HepG2 (cell line): ENCODE results near the gene SLIT3. TPM values are rescaled to one million over a fixed set of nuclear protein-coding genes. Genes with fewer than 3 reads are reported as not detected.

ENCODE experiments used
- ATAC-seq: fragments of 200-7000 bp; cut with Tn5 transposase; 3 replicates; pipeline ENCODE4 v1.9.1; 2020; ENCODE audit warnings: mild to moderate bottlenecking, moderate library complexity
- BruUV-seq: library from RNA; stranded (reverse); fragments of 400-500 nt; replicated peaks from 2 replicates; lab custom pipeline; 2021; lab: Mats Ljungman, UMichigan
- CTCF ChIA-PET: fragments of 300-600 bp; formaldehyde crosslinking; extraction: SDS; loops from one replicate; lab custom pipeline; 2021; ENCODE audit warnings: low total read pairs, inconsistent platforms, low intra/inter-chr PET ratio; lab: Yijun Ruan, JAX
- POLR2A ChIA-PET: fragments of 350-600 bp; sonication (Branson Sonifier 250); formaldehyde crosslinking; loops from one replicate; lab custom pipeline; 2020; ENCODE audit warnings: antibody characterized with exemption, inconsistent platforms; lab: Yijun Ruan, JAX
- DNase-seq: peaks from one replicate; pipeline ENCODE4 v3.0.0-alpha.2; 2015; ENCODE audit warnings: low spot score
- FAIRE-seq: peaks from 3 replicates; lab custom pipeline; 2011; peaks lifted over from hg19 to GRCh38; lab: Jason Lieb, UNC
- H2AFZ ChIP-seq: one replicate; pipeline ENCODE4 v1.6.1; 2011; ENCODE audit warnings: low read length, inconsistent platforms
- H3K27ac ChIP-seq: fragments of 300-600 bp; 3 replicates; pipeline ENCODE4 v1.8.0; 2011; ENCODE audit warnings: mixed run types, mild to moderate bottlenecking, mixed read lengths, low read length, inconsistent platforms; ENCODE audit not compliant: insufficient read depth; ENCODE audit errors: extremely low read length
- H3K27me3 ChIP-seq, 2 experiments: fragments of 200-600 bp in 1 of 2; 2 replicates in 1 of 2; 3 replicates in 1 of 2; pipeline versions ENCODE4 v1.6.0 to v1.8.0; 2011; ENCODE audit warnings: low read length in 2 of 2, mild to moderate bottlenecking in 2 of 2, moderate library complexity in 2 of 2, inconsistent platforms in 1 of 2; ENCODE audit not compliant: insufficient read depth in 2 of 2, control insufficient read depth in 1 of 2
- H3K36me3 ChIP-seq, 2 experiments: fragments of 200-600 bp in 1 of 2; replicated peaks in 1 of 2; 2 replicates in 1 of 2; 3 replicates in 1 of 2; pipeline versions ENCODE4 v1.5.1 to v1.8.0; 2011; ENCODE audit warnings: low read length in 2 of 2, inconsistent platforms in 1 of 2; ENCODE audit not compliant: insufficient read depth in 2 of 2, control insufficient read depth in 1 of 2
- H3K4me1 ChIP-seq: 2 replicates; pipeline ENCODE4 v1.5.1; 2012; ENCODE audit warnings: low read length, inconsistent platforms; ENCODE audit not compliant: insufficient read depth
- H3K4me2 ChIP-seq: 2 replicates; pipeline ENCODE4 v1.6.0; 2011; ENCODE audit warnings: low read depth, low read length, inconsistent platforms
- H3K4me3 ChIP-seq, 3 experiments: fragments of 200-600 bp in 1 of 3; sonication (generic), shearing (Covaris generic) in 1 of 3; replicated peaks in 1 of 3; 2 replicates each; pipeline ENCODE4 v1.5.1; 2011 to 2016; ENCODE audit warnings: low read length in 3 of 3, inconsistent platforms in 2 of 3, low read depth in 2 of 3, mild to moderate bottlenecking in 2 of 3, control low read depth in 1 of 3, mixed read lengths in 1 of 3; ENCODE audit not compliant: insufficient read depth in 1 of 3
- H3K79me2 ChIP-seq: one replicate; pipeline ENCODE4 v1.6.1; 2011; ENCODE audit warnings: low read length, inconsistent platforms; ENCODE audit not compliant: insufficient read depth
- H3K9ac ChIP-seq: 2 replicates; pipeline ENCODE4 v1.6.0; 2011; ENCODE audit warnings: mild to moderate bottlenecking, low read depth, low read length, inconsistent platforms; ENCODE audit not compliant: insufficient read depth
- H3K9me3 ChIP-seq: 2 replicates; pipeline ENCODE4 v1.5.1; 2012; ENCODE audit warnings: mild to moderate bottlenecking, low read length
- H4K20me1 ChIP-seq: 2 replicates; pipeline ENCODE4 v1.6.0; 2011; ENCODE audit warnings: inconsistent platforms, mild to moderate bottlenecking, low read length, moderate library complexity; ENCODE audit not compliant: insufficient read depth
- AGO1 ChIP-seq: fragments of 200-400 bp; formaldehyde crosslinking; IDR thresholded peaks from 2 replicates; pipeline ENCODE4 v1.6.1; 2017; ENCODE audit warnings: mild to moderate bottlenecking, low read depth, low read length, moderate library complexity; ENCODE audit not compliant: poor library complexity, severe bottlenecking
- CBFB ChIP-seq: sonication (generic); formaldehyde crosslinking; IDR thresholded peaks from 2 replicates; pipeline ENCODE4 v1.4.0; 2020; ENCODE audit warnings: missing genetic modification reagents
- CHCHD3 ChIP-seq: sonication (generic); formaldehyde crosslinking; IDR thresholded peaks from 2 replicates; pipeline ENCODE4 v1.8.0; 2022; ENCODE audit warnings: mild to moderate bottlenecking, missing genetic modification reagents, moderate library complexity
- ESRRA ChIP-seq: sonication (generic); formaldehyde crosslinking; IDR thresholded peaks from 2 replicates; pipeline ENCODE4 v1.5.1; 2020; ENCODE audit warnings: mild to moderate bottlenecking, low read depth, missing genetic modification reagents
- GATAD1 ChIP-seq: IDR thresholded peaks from 2 replicates; pipeline ENCODE4 v1.6.1; 2016; ENCODE audit warnings: missing genetic modification reagents, missing compliant biosample characterization
- GPBP1L1 ChIP-seq: sonication (generic); formaldehyde crosslinking; IDR thresholded peaks from 2 replicates; pipeline ENCODE4 v1.5.0; 2020; ENCODE audit warnings: mild to moderate bottlenecking, missing genetic modification reagents
- HCFC1 ChIP-seq: fragments of 150-350 bp; IDR thresholded peaks from 2 replicates; pipeline ENCODE4 v1.6.1; 2014; ENCODE audit warnings: low read depth, low read length
- KDM4B ChIP-seq: sonication (generic); formaldehyde crosslinking; IDR thresholded peaks from 2 replicates; pipeline ENCODE4 v1.4.0; 2020; ENCODE audit warnings: missing genetic modification reagents
- MTF1 ChIP-seq: sonication (generic); formaldehyde crosslinking; IDR thresholded peaks from 2 replicates; pipeline ENCODE4 v1.5.0; 2020; ENCODE audit warnings: missing genetic modification reagents
- NCOA2 ChIP-seq: sonication (generic); formaldehyde crosslinking; IDR thresholded peaks from 2 replicates; pipeline ENCODE4 v1.8.0; 2022; ENCODE audit warnings: inconsistent platforms
- REST ChIP-seq, 2 experiments: IDR thresholded peaks; 2 replicates each; pipeline ENCODE4 v1.6.1; 2011 to 2012; ENCODE audit warnings: low read length in 2 of 2, borderline replicate concordance in 1 of 2, low read depth in 1 of 2, mild to moderate bottlenecking in 1 of 2, moderate library complexity in 1 of 2
- ZC3H13 ChIP-seq: sonication (generic); formaldehyde crosslinking; IDR thresholded peaks from 2 replicates; pipeline ENCODE4 v1.8.1; 2023; ENCODE audit warnings: mild to moderate bottlenecking, missing genetic modification reagents, moderate library complexity
- ZFAT ChIP-seq: sonication (generic); formaldehyde crosslinking; conservative IDR thresholded peaks from 2 replicates; pipeline ENCODE4 v1.8.1; 2023; ENCODE audit warnings: missing genetic modification reagents, inconsistent platforms
- ZFP90 ChIP-seq: sonication (generic); formaldehyde crosslinking; IDR thresholded peaks from 2 replicates; pipeline ENCODE4 v1.8.0; 2022; ENCODE audit warnings: missing genetic modification reagents, mild to moderate bottlenecking, inconsistent platforms, borderline replicate concordance
- ZNF446 ChIP-seq: sonication (generic); formaldehyde crosslinking; IDR thresholded peaks from 2 replicates; pipeline ENCODE4 v1.5.0; 2020; ENCODE audit warnings: mild to moderate bottlenecking, missing genetic modification reagents
- ZNF562 ChIP-seq: sonication (generic); formaldehyde crosslinking; IDR thresholded peaks from 2 replicates; pipeline ENCODE4 v1.8.0; 2022; ENCODE audit warnings: missing genetic modification reagents, borderline replicate concordance
- ZNF652 ChIP-seq: IDR thresholded peaks from 2 replicates; pipeline ENCODE4 v1.6.1; 2016; ENCODE audit warnings: low read depth, borderline replicate concordance
- ZSCAN30 ChIP-seq: sonication (generic); formaldehyde crosslinking; IDR thresholded peaks from 2 replicates; pipeline ENCODE4 v1.5.0; 2020; ENCODE audit warnings: mild to moderate bottlenecking, missing genetic modification reagents
- WGBS: methylation state at CpG from one replicate; pipeline ENCODE4 v1.1.6; 2017; ENCODE audit warnings: low lambda C conversion rate; 5-methylcytosine and 5-hydroxymethylcytosine counted together
- in situ Hi-C: cut with HindIII; loops from 2 replicates; pipeline ENCODE4 v1.10.0; 2017; ENCODE audit warnings: low pct_unique_long_range_greater_than_20kb; ENCODE audit not compliant: extremely low pct_ligation_motif_present
- intact Hi-C: fragments of 100-400 bp; cut with micrococcal nuclease; formaldehyde crosslinking; loops from one replicate; pipeline ENCODE4 v1.10.0; 2022; ENCODE audit not compliant: unreplicated experiment
- polyA plus RNA-seq, 8 experiments: library from polyadenylated mRNA; depleted of rRNA in 3 of 8; stranded (reverse) in 7 of 8; unstranded in 1 of 8; fragments of >200 nt; fragmentation: Illumina TruSeq in 4 of 8; extraction: Trizol in 4 of 8; gene quantifications; 2 replicates each; pipeline versions ENCODE4 v1.2.1 to v1.2.3, GENCODE V29; 2011 to 2016; ENCODE audit warnings: low read depth in 4 of 8, missing spikeins in 1 of 8, mixed read lengths in 1 of 8; ENCODE audit not compliant: insufficient read depth in 1 of 8
- total RNA-seq, 5 experiments: library from RNA; depleted of rRNA; stranded (reverse); fragments of >200 nt; fragmentation: Illumina TruSeq; extraction: Trizol; gene quantifications; 2 replicates each; pipeline ENCODE4 v1.2.3, GENCODE V29; 2016; ENCODE audit warnings: low read depth in 1 of 5

Gene SLIT3
- total and polyA plus RNA-seq, 2 of the 13 experiments (the other 11 are each of a cell fraction or from before 2014, with no cell fraction given) = not detected

- Histone ChIP-seq H3K9ac (no peak overlapping the region), H2AFZ (no peak overlapping the region), H4K20me1 (no peaks in the 10 kb centered on the region), H3K27me3 (peaks cover 4 to 42% of the 10 kb centered on the region in 2 experiments), H3K27ac (no peak overlapping the region), H3K79me2 (no peaks in the 10 kb centered on the region), H3K4me3 (no peak overlapping the region), H3K9me3 (no peaks in the 10 kb centered on the region), H3K36me3 (no peaks in the 10 kb centered on the region), H3K4me2 (no peak overlapping the region), H3K4me1 (no peaks in the 10 kb centered on the region)
- intact Hi-C loops = no loop called here
- WGBS = 4% methylated on average over 5 of the region's 5 CpGs
- in situ Hi-C loops = no loop called here
- TF ChIP-seq ZNF446 (no peak), NCOA2 (CRISPR knock-in tag) (no peak), ZNF562 (CRISPR knock-in tag) (no peak), CBFB (CRISPR knock-in tag) (no peak), GATAD1 (CRISPR knock-in tag) (no peak), ESRRA (CRISPR knock-in tag) (no peak), ZNF652 (CRISPR knock-in tag) (no peak), ZC3H13 (CRISPR knock-in tag) (no peak), REST (IDR thresholded peaks at IDR 0.05; ENCODE audit: borderline replicate concordance in 1 of 2, low read depth in 1 of 2, low read length in 2 of 2) (no peak), ZFP90 (CRISPR knock-in tag) (no peak), KDM4B (CRISPR knock-in tag) (no peak), HCFC1 (no peak), GPBP1L1 (no peak), AGO1 (no peak), ZSCAN30 (CRISPR knock-in tag) (no peak), ZFAT (CRISPR knock-in tag) (no peak), MTF1 (CRISPR knock-in tag) (no peak), CHCHD3 (CRISPR knock-in tag) (no peak)
- BruUV-seq = no TSS peak
- no peak for DNase-seq
- no peak for FAIRE-seq
- ChIA-PET POLR2A (no interaction called here), CTCF (no interaction called here)
- no peak for ATAC-seq
Observed at GRCh38 chr5:168770996-168771395, 529.9 kb downstream of the SLIT3 start.
